SK-N-SH (cell line): Measurements from ENCODE around the gene PTPRD.

Source experiments
- CHD2 ChIP-seq: fragments of 150-350 bp; IDR thresholded peaks from 2 replicates; pipeline ENCODE4 v1.6.1; 2018; ENCODE audit warnings: low read length; ENCODE audit not compliant: partially characterized antibody
- CTCF ChIP-seq: fragments of 200-600 bp; sonication (generic); IDR thresholded peaks from 2 replicates; pipeline ENCODE4 v1.6.1; 2017; ENCODE audit warnings: antibody characterized with exemption, mild to moderate bottlenecking, moderate library complexity
- MEF2A ChIP-seq: IDR thresholded peaks from 2 replicates; pipeline ENCODE4 v1.4.0; 2012; ENCODE audit warnings: low read depth, borderline replicate concordance
- MXI1 ChIP-seq: IDR thresholded peaks from 2 replicates; pipeline ENCODE4 v1.6.1; 2012; ENCODE audit warnings: mild to moderate bottlenecking, low read depth, low read length, improper control_type of control experiment
- NFIC ChIP-seq: IDR thresholded peaks from 2 replicates; pipeline ENCODE4 v1.4.0; 2012; ENCODE audit warnings: borderline replicate concordance
- POLR2AphosphoS5 ChIP-seq: IDR thresholded peaks from 2 replicates; pipeline ENCODE4 v1.6.1; 2012; ENCODE audit warnings: low read depth, low read length
- SIN3A ChIP-seq: IDR thresholded peaks from 2 replicates; pipeline ENCODE4 v1.6.1; 2012; ENCODE audit warnings: low read depth, mild to moderate bottlenecking, low read length, moderate library complexity, borderline replicate concordance
- SMC3 ChIP-seq: IDR thresholded peaks from 2 replicates; pipeline ENCODE4 v1.6.1; 2012; ENCODE audit warnings: low read depth, low read length, improper control_type of control experiment
- TF ChIP-seq, protein P1 (sequence below): IDR thresholded peaks from 2 replicates; pipeline ENCODE4 v1.4.0; 2012; ENCODE audit warnings: low read depth, borderline replicate concordance

GRCh38 chr9:10144355-10144754, 468.4 kb downstream of the PTPRD start:
- TF ChIP-seq CTCF (no peak), MXI1 (no peak), POLR2AphosphoS5 (no peak), SMC3 (no peak), SIN3A (no peak), MEF2A (no peak), CHD2 (no peak), NFIC (no peak)
- TF ChIP-seq, protein P1, sequence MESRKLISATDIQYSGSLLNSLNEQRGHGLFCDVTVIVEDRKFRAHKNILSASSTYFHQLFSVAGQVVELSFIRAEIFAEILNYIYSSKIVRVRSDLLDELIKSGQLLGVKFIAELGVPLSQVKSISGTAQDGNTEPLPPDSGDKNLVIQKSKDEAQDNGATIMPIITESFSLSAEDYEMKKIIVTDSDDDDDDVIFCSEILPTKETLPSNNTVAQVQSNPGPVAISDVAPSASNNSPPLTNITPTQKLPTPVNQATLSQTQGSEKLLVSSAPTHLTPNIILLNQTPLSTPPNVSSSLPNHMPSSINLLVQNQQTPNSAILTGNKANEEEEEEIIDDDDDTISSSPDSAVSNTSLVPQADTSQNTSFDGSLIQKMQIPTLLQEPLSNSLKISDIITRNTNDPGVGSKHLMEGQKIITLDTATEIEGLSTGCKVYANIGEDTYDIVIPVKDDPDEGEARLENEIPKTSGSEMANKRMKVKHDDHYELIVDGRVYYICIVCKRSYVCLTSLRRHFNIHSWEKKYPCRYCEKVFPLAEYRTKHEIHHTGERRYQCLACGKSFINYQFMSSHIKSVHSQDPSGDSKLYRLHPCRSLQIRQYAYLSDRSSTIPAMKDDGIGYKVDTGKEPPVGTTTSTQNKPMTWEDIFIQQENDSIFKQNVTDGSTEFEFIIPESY, result no peak
